HG02678 (cell line): Measurements from ENCODE around the gene AGBL2.
"Not testable (repeated sequence)": the region's sequence is repeated elsewhere in the genome, so short reads cannot be mapped to it uniquely, and the experiment has no call there.

Experiments
- ATAC-seq: cut with Tn5 transposase; IDR thresholded peaks from one replicate; pipeline ENCODE4 v1.9.1; 2021; ENCODE audit warnings: mild to moderate bottlenecking, moderate library complexity; ENCODE audit not compliant: unreplicated experiment

The AGBL2 gene

GRCh38 chr11:47691979-47692378 lies 23.2 kb downstream of the AGBL2 start:
- ATAC-seq = no peak

GRCh38 chr11:47689480-47689879 lies 25.7 kb downstream of the AGBL2 start:
- ATAC-seq = no peak

- ATAC-seq = no peak
Observed at GRCh38 chr11:47688991-47689390, 26.2 kb downstream of the AGBL2 start.

- no peak for ATAC-seq
Observed at GRCh38 chr11:47688111-47688510, 27.1 kb downstream of the AGBL2 start.

- not testable (repeated sequence) for ATAC-seq
Observed at GRCh38 chr11:47686704-47687103, 28.5 kb downstream of the AGBL2 start.

GRCh38 chr11:47686151-47686550 lies 29.0 kb downstream of the AGBL2 start:
- ATAC-seq = no peak

- ATAC-seq = no peak
Observed at GRCh38 chr11:47675851-47676250, 39.3 kb downstream of the AGBL2 start.

- ATAC-seq = no peak
Observed at GRCh38 chr11:47672283-47672730, 42.9 kb downstream of the AGBL2 start.

- no peak for ATAC-seq
Observed at GRCh38 chr11:47669856-47670255, 45.3 kb downstream of the AGBL2 start.

GRCh38 chr11:47668665-47669064 lies 46.5 kb downstream of the AGBL2 start:
- ATAC-seq = no peak

GRCh38 chr11:47667555-47667954 lies 47.6 kb downstream of the AGBL2 start:
- no peak for ATAC-seq

GRCh38 chr11:47667135-47667534 lies 48.0 kb downstream of the AGBL2 start:
- no peak for ATAC-seq

GRCh38 chr11:47664936-47665335 lies 50.2 kb downstream of the AGBL2 start:
- not testable (repeated sequence) for ATAC-seq

- ATAC-seq = no peak
Observed at GRCh38 chr11:47661245-47661644, 53.9 kb downstream of the AGBL2 start.

GRCh38 chr11:47659276-47659675 lies 55.9 kb downstream of the AGBL2 start:
- no peak for ATAC-seq

GRCh38 chr11:47656260-47656885 lies 58.8 kb downstream of the AGBL2 start:
- ATAC-seq = no peak

GRCh38 chr11:47651818-47652469 lies 63.2 kb downstream of the AGBL2 start:
- ATAC-seq = no peak

- no peak for ATAC-seq
Observed at GRCh38 chr11:47649276-47649675, 65.9 kb downstream of the AGBL2 start.

- no peak for ATAC-seq
Observed at GRCh38 chr11:47646019-47646418, 69.2 kb downstream of the AGBL2 start.

GRCh38 chr11:47645500-47645899 lies 69.7 kb downstream of the AGBL2 start:
- no peak for ATAC-seq

GRCh38 chr11:47642099-47642855 lies 72.9 kb downstream of the AGBL2 start, which contains the start of gene MTCH2:
TSS of gene MTCH2 (minus strand) at chr11:47642559. CDS start at chr11:47642465, 94 bp downstream.
- ATAC-seq = peak; percentile 89

- no peak for ATAC-seq
Observed at GRCh38 chr11:47641600-47642098, 73.5 kb downstream of the AGBL2 start.
